CD4-positive, alpha-beta T cell treated with Interleukin-12 subunit alpha and Interleukin-12 subunit beta, for 1 hour (primary cell): Measurements from ENCODE around the gene CRAT.
A peak's percentile ranks its signal among the peaks of the same experiment; 100 is the strongest.

ENCODE experiments used
- DNase-seq: peaks from one replicate; pipeline ENCODE4 v3.0.0-alpha.2; 2020

Gene CRAT

GRCh38 chr9:129080601-129081387 lies 29.8 kb downstream of the CRAT start, which contains the start of gene DOLPP1:
DOLPP1 (plus strand) TSS chr9:129081111; CDS start chr9:129081132, 21 bp downstream.
- peak; percentile 100 for DNase-seq

GRCh38 chr9:129080298-129080600 lies 30.3 kb downstream of the CRAT start:
- DNase-seq: no peak

- DNase-seq: no peak
Measured at GRCh38 chr9:129079829-129080228, 30.8 kb downstream of the CRAT start.

- no peak for DNase-seq
Measured at GRCh38 chr9:129078691-129079503, 31.7 kb downstream of the CRAT start.

GRCh38 chr9:129077236-129077635 lies 33.4 kb downstream of the CRAT start:
- DNase-seq: no peak

- no peak for DNase-seq
Measured at GRCh38 chr9:129076640-129077037, 34.0 kb downstream of the CRAT start.

- DNase-seq: no peak
Measured at GRCh38 chr9:129075996-129076639, 34.5 kb downstream of the CRAT start.

GRCh38 chr9:129074106-129074505 lies 36.5 kb downstream of the CRAT start:
- no peak for DNase-seq

- peak; percentile 12 for DNase-seq
Measured at GRCh38 chr9:129073404-129073803, 37.2 kb downstream of the CRAT start.

GRCh38 chr9:129072171-129072570 lies 38.4 kb downstream of the CRAT start:
- no peak for DNase-seq

GRCh38 chr9:129071526-129072126 lies 39.0 kb downstream of the CRAT start:
- no peak for DNase-seq

- DNase-seq: no peak
Measured at GRCh38 chr9:129070696-129071525, 39.7 kb downstream of the CRAT start.

GRCh38 chr9:129069862-129070641 lies 40.5 kb downstream of the CRAT start:
- DNase-seq: no peak

GRCh38 chr9:129068990-129069861 lies 41.4 kb downstream of the CRAT start:
- DNase-seq: peak; percentile 62

GRCh38 chr9:129068110-129068509 lies 42.5 kb downstream of the CRAT start:
- DNase-seq: no peak

GRCh38 chr9:129064499-129064908 lies 46.1 kb downstream of the CRAT start:
- no peak for DNase-seq

- no peak for DNase-seq
Measured at GRCh38 chr9:129063061-129063460, 47.5 kb downstream of the CRAT start.

- no peak for DNase-seq
Measured at GRCh38 chr9:129060991-129061390, 49.6 kb downstream of the CRAT start.

GRCh38 chr9:129059796-129060785 lies 50.5 kb downstream of the CRAT start:
- DNase-seq: no peak
